GM19025 (cell line): ENCODE results near the gene WNT4.

Experiments used
- ATAC-seq: cut with Tn5 transposase; IDR thresholded peaks from one replicate; pipeline ENCODE4 v1.9.1; 2021; ENCODE audit warnings: mild to moderate bottlenecking, low read depth, moderate library complexity; ENCODE audit not compliant: unreplicated experiment

Gene WNT4

DNA sequence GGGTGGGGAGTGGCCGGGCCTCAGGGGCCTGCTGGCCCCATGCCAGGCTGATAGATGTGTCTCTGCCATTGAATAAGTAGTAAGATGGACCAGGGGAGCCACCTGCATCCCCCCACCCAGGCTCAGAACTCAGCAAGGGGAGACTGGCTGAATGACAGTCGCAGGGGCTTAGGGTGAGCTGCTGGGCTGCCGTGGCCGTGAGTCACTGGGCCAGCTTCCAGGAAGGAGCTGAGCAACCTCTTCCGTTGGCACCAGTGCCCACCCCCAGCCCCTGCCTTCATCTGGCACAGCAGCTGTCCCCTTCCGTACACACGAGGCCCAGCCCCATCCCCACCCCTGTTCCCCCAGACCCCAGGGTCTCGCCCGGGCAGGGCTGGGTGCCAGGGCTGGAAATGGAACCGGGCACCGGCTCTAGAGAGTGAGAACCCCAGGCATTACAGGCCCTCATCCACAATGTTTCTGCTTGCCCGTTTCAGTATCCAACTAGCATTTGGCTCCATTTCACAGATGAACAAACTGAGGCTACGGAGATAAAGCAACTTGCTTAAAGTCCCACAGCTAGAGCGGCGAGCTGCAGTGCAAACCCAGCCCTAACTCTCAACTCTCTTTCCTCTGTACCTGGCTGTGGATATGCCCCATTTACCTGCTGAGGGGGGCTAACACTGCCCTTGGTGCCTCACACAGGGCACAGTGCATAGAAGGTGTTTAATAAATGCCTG is 10.2 kb downstream of the WNT4 start:
- ATAC-seq, result no peak

DNA sequence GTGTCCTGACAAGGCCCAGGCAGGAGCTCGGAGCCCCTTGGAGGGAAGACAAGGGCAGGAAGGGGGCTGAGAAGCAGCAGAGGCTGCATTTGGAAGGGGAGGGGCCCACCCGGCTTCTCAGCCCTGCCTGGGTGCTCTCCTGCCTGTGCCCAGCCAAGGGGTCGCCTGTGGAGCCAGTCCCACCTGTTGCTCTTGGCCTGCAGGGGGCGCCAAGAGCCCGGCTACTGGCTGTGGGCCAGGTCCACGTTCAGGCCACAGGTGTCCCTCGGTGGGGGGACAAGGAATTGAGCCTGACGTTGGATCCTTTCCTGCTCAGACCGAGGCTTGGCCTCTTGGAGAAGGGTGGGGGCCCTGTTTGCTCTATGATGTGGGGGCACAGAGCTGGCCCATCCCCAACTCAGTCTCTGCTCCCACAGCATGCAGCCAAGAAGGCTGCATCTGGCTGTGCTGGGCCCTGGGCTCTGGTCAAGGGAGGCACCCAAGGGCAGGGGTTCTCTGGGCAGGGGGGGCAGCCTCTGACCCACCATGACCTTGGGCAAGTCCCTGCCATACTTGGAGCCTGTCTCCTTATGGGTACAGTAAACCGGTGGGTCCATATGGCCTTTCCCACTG is 10.9 kb downstream of the WNT4 start:
- no peak for ATAC-seq

DNA sequence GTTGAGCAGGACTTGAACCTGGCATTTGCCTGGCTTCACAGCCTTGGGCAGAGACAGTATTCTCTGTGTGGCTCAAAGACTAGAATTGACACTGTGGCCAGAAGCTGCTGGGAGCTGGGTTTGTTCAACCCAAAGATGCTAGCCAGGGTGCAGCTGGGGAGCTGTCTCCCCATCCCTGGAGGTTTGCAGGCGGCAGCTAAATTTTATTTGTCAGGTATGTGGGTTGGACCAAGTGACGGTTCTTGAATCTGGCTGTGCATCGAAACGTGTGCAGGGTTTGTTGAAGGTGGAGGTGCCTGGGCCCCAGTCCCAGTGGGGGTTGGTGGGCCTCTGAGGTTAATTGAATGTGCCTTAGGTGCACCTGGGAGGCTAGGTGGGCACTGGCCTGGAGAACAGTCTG is 11.8 kb downstream of the WNT4 start:
- ATAC-seq, result no peak

DNA sequence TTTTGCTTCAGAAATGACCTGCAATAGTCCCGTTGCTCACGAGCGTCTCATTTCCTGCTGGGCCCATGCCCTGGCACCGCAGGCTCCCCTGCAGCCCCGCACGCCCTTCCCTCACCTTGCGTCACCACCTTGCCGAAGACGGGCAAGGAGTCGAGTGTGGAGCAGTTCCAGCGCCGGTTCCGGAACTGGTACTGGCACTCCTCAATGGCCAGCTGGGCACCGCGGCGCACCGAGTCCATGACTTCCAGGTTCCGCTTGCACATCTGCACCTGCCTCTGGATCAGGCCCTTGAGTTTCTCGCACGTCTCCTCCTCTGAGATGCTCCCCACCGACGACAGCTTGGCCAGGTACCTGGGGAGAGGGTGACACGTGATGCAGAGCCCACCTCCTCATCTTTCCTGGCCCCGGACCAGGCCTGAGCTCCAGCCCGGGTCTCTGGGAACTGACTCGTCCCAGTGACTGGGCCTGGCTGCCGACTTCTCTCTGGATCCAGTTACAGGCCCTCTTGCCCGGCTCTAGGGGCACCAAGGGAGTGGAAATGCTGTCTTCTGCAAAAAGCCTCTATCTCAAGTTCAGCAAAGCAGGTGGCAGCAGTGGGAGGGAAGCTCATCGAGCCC is 13.3 kb downstream of the WNT4 start:
- no peak for ATAC-seq

DNA sequence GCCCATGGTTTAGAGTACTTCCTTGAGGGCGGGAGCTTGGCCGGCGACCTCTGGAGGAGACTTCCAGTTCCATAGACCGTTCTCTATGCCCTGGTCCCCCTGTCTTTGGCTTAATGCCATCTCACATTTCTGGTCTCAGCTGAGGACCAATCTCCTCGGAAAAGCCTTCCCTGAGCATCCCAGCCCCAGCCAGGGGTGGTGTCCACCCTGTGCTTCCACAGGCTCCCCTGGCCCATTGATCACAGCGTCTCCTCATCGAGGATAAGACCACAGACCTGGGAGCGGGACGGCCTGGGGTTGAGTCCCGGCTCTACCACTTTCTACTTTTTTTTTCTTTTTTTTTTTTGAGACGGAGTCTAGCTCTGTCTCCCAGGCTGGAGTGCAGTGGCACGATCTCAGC is 14.5 kb downstream of the WNT4 start:
- no peak for ATAC-seq

DNA sequence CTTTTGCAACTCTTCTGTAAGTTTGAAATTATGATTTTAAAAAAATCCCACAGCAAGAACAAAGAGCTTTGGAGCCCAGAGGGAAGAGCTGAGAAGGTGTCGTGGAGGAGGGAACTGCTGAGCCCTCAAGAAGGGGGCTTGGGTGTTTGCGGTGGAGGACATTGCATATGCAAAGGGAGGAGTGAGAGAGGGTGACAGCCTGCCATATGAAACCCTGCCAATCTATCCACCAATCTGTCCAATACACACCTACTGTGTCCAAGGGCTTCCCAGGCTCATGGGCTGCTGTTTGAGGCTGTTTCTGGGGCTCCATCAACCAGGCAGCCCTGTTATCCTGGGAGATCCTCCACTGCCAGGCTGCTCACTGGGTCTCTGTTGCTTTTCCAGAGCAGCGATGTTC is 15.2 kb downstream of the WNT4 start:
- no peak for ATAC-seq

DNA sequence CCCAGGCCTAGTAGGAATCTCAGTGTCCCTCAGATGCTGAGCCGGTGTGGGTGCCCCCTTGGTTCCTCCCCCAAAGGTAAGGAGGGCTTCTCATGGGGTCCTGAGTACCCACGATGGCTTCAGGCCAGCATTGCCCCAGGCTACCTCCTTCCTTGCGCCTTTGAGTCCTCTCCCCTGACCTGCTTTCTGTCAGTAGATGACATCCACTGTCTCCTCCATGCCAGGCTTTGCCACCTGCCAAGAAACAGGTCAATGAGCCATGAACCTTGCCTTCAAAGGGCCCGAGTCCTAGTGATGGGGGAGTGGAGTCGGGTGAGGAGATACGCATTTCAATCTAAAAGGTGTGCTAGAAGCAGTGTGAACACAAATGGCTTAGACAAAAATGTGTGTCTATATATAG is 15.6 kb downstream of the WNT4 start:
- no peak for ATAC-seq

DNA sequence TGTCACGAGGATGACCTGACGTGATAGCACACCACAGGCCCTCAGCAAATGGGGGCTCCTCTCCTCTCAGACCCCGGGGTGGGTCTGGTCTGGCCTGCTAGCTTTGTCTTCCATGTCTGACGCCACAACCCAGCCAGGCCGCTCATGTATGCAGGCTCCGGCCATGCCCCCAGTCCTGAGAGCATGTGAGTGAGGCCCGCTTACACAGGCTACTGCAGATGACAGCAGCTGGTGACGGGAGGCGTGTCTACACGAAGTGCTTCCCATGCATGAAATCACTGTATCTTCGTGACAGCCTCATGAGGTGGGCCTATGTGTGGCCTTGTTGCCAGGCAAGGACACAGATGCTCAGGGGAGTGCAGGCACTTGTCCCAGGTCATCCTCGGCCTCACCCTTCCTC is 16.4 kb downstream of the WNT4 start:
- no peak for ATAC-seq

DNA sequence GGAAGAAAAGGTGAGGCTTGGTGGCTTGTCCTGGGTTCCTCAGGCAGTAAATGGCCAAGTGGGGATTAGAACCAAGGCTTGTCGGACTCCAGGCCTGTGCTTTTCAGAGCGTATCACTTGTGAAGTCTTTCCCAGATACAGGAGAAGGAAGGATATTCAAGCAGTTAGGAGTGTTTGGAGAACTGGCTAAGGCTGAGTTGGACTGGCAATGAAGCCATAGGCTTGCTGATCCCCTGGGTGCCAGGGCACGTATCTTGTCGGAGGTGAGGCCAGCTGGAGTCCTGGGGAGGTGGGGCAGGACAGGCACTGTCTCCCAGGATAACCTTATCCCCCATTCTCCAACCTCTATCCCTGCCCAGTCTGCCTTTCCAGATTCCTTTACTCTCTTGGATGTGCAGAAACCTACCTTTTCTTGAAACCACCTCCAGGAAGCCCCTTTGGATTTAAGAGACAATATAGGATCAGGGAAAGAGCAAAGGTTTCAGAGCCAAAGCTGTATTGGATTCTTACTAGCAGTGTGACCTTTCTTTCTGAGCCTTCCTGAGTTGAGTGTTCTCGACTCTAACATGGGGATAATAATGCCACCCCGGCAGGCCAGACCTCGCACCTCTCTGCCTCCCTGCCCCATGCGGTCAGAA is 18.2 kb downstream of the WNT4 start:
- ATAC-seq, result no peak

DNA sequence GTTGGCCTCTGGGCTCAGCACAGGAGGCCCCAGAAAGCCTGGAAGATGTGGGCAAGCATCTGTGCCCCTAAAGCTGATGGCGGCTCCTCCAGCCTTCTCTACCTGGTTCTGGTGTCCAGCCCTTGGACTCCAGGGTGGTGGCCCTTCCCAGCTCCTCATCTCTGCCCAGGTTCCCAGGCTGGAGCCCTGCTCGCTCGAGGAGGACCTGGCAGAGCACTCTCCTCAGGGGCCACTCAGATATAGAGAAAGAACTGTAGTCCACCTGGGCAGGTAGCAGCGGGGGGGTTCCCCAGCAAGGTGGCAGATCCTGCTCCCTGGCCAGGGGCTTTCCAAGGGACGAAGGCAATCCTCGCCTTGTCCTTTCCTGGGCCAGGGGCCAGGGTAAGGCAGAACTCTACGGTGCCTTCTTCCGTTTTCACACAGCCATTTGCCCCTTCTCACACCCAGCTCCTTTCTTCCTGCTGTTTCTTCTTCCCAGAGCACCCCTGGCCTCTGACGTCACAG is 18.9 kb downstream of the WNT4 start:
- no peak for ATAC-seq

DNA sequence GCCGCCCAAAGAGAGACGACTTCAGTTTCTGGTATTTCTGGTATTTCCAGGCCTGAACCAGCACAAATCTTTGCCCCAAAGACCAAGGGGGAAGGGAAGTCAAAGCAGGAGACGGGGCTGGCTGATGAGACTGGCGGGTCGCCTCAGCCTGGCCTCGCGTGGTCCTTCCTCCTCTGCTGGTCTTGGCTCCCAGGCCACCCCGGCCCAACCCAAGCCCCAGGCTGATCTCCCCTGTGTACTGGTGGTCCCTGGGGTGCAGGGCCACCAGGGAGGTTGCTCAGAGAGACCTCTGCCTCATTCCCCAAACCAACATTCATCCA is 19.9 kb downstream of the WNT4 start:
- no peak for ATAC-seq

DNA sequence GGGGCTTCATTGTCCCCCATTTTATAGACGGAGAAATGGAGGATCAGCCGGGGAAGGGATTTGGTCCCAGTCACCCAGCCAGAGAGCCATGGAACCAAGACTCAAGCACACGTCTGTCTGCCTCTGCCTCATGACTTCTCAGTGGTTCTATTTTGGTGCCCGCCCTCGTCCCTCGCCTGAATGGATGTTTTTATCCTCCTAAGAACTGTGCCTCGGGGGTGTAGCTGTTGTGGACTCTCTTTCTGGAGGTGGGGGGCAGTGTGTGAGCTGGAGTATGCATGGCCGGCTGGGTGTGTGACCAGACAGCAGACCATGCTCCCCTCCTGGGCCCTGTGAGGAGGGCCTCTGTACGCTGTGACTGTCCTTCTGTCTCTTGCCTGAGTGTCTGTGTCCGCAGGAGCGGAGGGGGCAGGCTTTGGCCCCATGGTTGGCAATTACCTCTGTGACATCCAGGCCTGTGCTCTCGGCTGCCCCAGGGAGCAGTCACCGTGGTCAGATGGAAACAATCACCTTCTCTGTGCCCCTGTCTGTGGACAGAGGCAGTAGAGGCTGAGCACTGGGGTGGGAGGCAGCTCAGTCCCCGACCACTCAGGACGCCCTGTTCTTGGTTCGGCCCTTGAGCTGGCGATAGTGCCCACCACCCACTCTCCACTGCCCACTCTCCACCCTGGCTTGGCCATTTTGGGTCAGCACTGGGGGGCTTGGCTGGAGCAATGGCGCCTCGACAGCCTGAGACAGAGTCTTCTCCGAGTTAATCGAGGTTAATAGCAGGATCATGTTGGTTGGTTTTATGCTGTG is 20.4 kb downstream of the WNT4 start:
- ATAC-seq, result no peak

DNA sequence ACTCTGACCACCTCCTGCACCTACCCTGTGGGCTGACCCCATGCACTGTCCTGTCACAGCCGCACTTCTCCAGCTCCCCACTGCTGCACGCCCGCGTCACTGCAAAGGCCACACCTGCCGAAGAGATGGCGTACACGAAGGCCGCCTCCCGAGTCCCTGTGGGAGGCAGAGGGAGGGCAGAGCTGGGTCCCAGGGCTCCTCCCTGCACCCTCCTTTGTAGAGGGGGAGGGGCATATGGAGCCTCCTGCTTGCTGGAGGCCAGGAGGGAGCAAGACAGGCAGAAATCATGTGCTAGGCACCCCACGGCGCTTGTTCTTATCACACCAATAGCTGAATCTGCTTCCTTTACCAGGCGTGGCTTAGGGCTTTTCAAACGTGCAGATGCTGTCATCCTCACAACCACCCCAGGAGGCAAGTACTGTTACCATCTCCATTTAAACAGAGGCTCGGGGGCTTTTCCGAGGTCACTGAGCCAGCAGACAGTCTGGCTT is 21.4 kb downstream of the WNT4 start:
- ATAC-seq, result no peak

DNA sequence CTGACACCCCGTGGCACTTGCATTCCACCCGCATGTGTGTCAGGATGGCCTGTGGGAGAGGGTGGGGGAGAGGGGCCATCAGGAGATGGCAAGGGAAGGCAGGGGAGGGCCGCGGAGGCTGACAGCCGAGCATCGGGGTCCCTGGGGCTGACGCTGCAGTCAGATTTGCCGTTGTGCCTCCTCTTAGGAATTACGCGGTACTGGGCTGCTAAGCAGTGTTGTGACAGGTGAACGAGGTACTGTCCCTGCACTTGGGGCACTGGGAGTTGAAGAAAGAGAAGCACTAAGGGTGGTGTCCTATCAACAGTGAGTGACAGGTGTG is 22.5 kb downstream of the WNT4 start:
- ATAC-seq, result no peak

DNA sequence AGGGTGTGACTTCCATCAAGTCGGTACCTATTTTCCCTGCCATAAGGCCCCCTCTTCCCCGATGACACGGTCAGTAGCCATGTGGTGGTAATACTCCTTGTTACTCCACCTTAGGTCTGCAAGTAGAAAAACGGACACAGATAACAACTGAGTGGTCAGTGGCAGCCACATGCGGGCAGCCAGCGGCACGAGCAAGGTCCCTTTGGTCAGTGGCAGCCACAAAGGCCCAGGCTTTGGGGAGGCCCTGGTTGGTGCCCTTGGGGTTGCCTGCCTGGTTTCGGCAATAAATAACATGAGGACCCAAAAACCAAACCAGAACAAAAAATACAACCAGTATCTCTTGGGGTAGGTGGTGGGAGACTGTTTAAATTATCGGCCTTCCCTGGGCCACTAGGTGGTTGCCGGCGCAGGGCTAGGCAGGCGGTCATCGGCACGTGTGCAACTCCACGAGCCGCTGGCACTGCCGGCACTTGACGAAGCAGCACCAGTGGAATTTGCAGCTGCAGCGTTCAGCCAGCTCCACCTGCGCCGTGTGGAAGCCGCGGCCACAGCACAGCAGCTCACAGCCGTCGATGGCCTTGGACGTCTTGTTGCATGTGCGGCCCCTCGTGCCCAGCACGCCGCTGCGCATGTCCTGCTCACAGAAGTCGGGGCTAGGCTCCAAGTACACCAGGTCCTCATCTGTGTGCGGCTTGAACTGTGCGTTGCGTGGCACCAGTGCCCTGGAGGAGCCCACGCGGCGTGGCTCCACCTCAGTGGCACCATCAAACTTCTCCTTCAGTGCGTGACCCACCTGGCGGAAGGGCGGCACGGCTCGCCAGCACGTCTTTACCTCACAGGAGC is 23.1 kb downstream of the WNT4 start:
- no peak for ATAC-seq

DNA sequence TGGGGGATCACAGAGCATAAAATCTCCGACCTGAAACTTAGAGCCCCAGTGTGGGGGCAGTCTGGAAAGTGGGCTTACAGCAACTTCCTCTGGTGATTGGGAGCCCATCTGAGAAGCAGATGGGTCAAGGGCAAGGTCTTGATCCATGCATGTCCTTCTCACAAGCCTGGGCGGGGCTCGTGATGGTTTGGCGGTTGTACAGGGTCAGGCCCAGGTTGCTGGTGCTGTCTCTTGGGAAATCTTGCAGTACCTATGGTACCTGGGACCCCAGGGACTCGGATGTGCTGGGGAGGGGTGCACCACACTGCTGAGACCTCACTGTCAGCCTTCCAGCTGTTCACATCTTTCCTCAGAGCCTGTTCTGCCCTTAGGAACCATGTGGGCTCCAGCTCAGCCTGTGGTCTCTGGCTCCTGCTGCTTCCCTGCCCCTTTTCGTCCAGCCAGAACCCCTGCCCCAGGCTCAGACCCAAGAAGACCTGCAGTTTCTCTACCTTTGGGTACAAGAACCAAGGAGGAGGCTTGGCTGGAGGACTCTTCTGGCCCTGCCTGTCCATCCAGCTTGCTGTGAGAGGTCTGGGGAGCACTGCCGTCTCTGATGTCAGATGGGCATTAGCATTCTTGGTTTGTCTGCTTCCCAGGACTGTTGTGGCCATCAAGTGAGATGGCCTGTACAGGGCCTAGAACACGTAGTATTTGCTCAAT is 24.5 kb downstream of the WNT4 start:
- ATAC-seq, result no peak

DNA sequence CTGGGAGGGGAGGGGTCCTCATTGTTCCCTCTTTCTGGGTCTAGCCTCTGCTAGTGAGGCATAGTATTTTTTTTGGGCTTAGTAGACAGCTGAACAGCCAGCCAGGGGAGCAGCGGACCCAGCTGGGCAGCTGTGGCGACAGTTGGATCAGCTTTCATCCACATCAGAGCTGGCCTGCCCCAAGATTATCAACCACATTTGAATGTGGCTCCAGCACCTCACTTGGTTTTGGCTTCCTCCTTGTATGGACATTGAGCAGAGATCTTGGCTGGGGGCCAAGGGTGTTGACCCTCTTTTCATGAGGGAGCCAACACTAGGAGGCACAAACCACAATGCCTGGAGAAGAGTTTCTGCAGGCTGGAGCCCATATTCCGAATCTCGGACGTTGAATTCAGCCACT is 25.0 kb downstream of the WNT4 start:
- no peak for ATAC-seq

DNA sequence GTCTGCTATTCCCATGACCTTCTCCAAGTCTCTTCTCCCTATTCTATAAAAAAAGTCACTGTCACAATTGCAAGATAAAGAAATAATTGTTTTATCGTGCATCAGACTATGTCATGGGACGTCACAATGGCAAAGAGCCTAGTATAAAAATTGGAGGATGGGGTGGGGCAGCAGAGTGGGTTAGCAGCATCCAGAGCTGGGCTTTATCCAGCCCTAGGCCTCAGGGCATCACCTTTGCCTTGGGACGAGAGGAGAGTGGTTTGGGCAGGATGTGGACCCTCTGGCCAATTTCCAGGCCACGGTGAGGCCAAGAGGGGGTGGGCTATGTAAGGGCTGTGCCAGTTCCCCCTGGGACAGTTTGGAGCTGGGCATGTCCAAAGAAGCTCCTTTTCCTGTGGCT is 25.7 kb downstream of the WNT4 start:
- ATAC-seq, result no peak

DNA sequence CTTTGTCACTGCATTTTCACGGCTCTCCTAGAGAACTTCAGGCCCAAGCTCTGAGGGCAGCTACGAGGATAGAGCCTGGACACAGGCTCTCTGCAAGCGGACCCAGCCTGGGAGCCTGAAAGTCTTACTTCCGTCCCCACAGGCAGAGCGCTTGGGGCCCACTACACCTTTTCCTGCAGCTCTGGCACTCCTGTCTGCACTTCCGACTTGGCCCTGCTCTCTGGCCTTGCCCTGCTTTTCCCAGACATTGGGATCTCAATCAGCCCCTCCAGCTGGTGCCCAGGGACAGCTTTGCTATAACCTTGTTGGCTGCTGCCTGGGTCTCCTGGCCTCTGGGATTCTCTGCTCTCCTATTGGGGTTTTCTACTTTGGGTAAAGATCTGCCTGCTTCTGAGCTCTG is 27.6 kb downstream of the WNT4 start:
- no peak for ATAC-seq
